Stimulated activated CD4-positive, alpha-beta T cell treated with anti-CD3 and anti-CD28 coated beads, Interleukin-1b, Interleukin-23, amount 100 ng/mL, for 1 hour (primary cell): Measurements from ENCODE around the gene AKAP12.

Source experiments
- DNase-seq, 2 donors: peaks; one replicate each; pipeline ENCODE4 v3.0.0-alpha.2; 2020; ENCODE audit warnings: low read depth in 2 of 2

The AKAP12 gene

GRCh38 chr6:151233731-151234130 is 6.0 kb upstream of the AKAP12 start:
- DNase-seq, result no peak

GRCh38 chr6:151236668-151237401 is 2.9 kb upstream of the AKAP12 start:
- DNase-seq, result no peak

- DNase-seq, result no peak
Observed at GRCh38 chr6:151240036-151240685, 394 bp downstream of the AKAP12 start.

- no peak for DNase-seq
Observed at GRCh38 chr6:151240791-151241642, 1.2 kb downstream of the AKAP12 start.

GRCh38 chr6:151241853-151242252 is 2.1 kb downstream of the AKAP12 start:
- DNase-seq, result no peak

- DNase-seq, result no peak
Observed at GRCh38 chr6:151242420-151242861, 2.7 kb downstream of the AKAP12 start.

GRCh38 chr6:151243481-151243880 is 3.7 kb downstream of the AKAP12 start:
- DNase-seq, result no peak

GRCh38 chr6:151247490-151247889 is 7.7 kb downstream of the AKAP12 start:
- no peak for DNase-seq

GRCh38 chr6:151248295-151248694 is 8.5 kb downstream of the AKAP12 start:
- DNase-seq, result no peak

- no peak for DNase-seq
Observed at GRCh38 chr6:151252634-151253033, 12.9 kb downstream of the AKAP12 start.

- DNase-seq, result no peak
Observed at GRCh38 chr6:151254451-151255081, 14.8 kb downstream of the AKAP12 start.

- no peak for DNase-seq
Observed at GRCh38 chr6:151255811-151256210, 16.0 kb downstream of the AKAP12 start.

GRCh38 chr6:151257985-151258445 is 18.2 kb downstream of the AKAP12 start:
- no peak for DNase-seq

- no peak for DNase-seq
Observed at GRCh38 chr6:151260205-151260604, 20.4 kb downstream of the AKAP12 start.

GRCh38 chr6:151263035-151263434 is 23.3 kb downstream of the AKAP12 start:
- no peak for DNase-seq

- no peak for DNase-seq
Observed at GRCh38 chr6:151263967-151264366, 24.2 kb downstream of the AKAP12 start.

- DNase-seq, result no peak
Observed at GRCh38 chr6:151265282-151265681, 25.5 kb downstream of the AKAP12 start.

- DNase-seq, result no peak
Observed at GRCh38 chr6:151269321-151269995, 29.7 kb downstream of the AKAP12 start.

- DNase-seq, result no peak
Observed at GRCh38 chr6:151275121-151275520, 35.4 kb downstream of the AKAP12 start.

GRCh38 chr6:151275566-151275965 is 35.8 kb downstream of the AKAP12 start:
- no peak for DNase-seq

- no peak for DNase-seq
Observed at GRCh38 chr6:151276112-151276740, 36.5 kb downstream of the AKAP12 start.
